Gastrocnemius medialis (tissue), 4 donors: Measurements from ENCODE around the gene PCSK1.

ENCODE experiments used
- CTCF ChIP-seq, 5 experiments: fragments of 450-650 bp in 3 of 5; fragments of 200-600 bp in 2 of 5; sonication (generic) in 2 of 5; IDR thresholded peaks in 4 of 5; conservative IDR thresholded peaks in 1 of 5; 1 replicate in 4 of 5; 2 replicates in 1 of 5; pipeline ENCODE4 v1.5.1; 2016 to 2019; ENCODE audit warnings: antibody characterized with exemption in 5 of 5, mild to moderate bottlenecking in 3 of 5, moderate library complexity in 3 of 5
- POLR2A ChIP-seq, 2 donors: fragments of 450-650 bp; IDR thresholded peaks; one replicate each; pipeline ENCODE4 v1.6.1; 2017; ENCODE audit warnings: antibody characterized with exemption in 2 of 2, mild to moderate bottlenecking in 2 of 2, moderate library complexity in 2 of 2

- no peak for TF ChIP-seq POLR2A (IDR thresholded peaks at IDR 0.05)
- no peak for TF ChIP-seq CTCF (IDR thresholded peaks at IDR 0.05 in 4 of 5, conservative IDR thresholded peaks at IDR 0.05 in 1 of 5)
Observed at GRCh38 chr5:96476654-96477053, 43.6 kb upstream of the PCSK1 start.
